Upper lobe of left lung (tissue), 4 donors: ENCODE results near the gene MED22.

Experiments used
- POLR2A ChIP-seq, 4 donors: fragments of 450-650 bp; IDR thresholded peaks; one replicate each; pipeline ENCODE4 v1.5.1; 2016 to 2017; ENCODE audit warnings: antibody characterized with exemption in 4 of 4, mild to moderate bottlenecking in 2 of 4
- TF ChIP-seq, protein P1 (sequence below), 6 experiments: fragments of 450-650 bp in 4 of 6; fragments of 200-600 bp in 2 of 6; sonication (generic) in 2 of 6; IDR thresholded peaks; one replicate each; pipeline ENCODE4 v1.5.1; 2016 to 2019; ENCODE audit warnings: antibody characterized with exemption in 6 of 6

DNA sequence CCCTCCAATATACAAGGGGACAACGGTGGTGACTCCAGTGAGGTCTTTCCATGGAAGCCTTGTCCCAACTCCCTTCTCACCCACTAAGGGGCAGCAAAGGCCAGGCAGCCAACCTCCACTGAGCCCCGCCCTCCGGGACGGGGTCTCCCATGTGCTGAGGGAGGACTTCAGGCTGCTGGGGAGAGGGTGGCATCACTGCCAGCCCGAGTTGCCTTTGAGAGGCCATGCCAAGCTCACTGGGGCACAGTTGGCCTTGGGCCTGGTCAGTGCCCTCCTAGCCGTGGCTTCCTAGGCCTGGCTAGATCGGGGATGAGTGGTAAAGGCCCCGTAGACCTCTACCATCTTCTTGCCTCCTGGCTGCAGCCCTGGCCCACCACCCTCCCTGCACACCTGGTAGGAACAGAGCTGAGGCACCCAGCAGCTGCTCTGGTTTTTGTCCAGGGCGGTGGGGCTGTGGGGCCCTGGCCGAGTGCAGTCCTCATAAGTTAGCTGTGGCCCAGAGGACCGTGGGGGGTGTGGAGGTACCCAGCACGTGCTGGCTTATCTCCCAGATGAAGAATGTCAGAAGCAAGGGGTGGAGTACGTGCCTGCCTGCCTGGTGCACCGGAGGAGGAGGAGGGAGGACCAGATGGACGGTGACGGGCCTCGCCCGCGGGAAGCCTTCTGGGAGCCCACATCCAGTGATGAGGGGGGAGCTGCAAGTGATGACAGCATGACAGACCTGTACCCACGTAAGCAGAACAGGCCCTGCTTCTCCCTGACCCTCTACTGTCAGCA lies 11.7 kb upstream of the MED22 start:
- no peak for TF ChIP-seq POLR2A (IDR thresholded peaks at IDR 0.05)
- TF ChIP-seq, protein P1, sequence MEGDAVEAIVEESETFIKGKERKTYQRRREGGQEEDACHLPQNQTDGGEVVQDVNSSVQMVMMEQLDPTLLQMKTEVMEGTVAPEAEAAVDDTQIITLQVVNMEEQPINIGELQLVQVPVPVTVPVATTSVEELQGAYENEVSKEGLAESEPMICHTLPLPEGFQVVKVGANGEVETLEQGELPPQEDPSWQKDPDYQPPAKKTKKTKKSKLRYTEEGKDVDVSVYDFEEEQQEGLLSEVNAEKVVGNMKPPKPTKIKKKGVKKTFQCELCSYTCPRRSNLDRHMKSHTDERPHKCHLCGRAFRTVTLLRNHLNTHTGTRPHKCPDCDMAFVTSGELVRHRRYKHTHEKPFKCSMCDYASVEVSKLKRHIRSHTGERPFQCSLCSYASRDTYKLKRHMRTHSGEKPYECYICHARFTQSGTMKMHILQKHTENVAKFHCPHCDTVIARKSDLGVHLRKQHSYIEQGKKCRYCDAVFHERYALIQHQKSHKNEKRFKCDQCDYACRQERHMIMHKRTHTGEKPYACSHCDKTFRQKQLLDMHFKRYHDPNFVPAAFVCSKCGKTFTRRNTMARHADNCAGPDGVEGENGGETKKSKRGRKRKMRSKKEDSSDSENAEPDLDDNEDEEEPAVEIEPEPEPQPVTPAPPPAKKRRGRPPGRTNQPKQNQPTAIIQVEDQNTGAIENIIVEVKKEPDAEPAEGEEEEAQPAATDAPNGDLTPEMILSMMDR (IDR thresholded peaks at IDR 0.05) = peak in 1 of 6 experiments; percentile 24
